ENCODE results near the gene ERCC6L2. TPM values are rescaled to one million over a fixed set of nuclear protein-coding genes. Genes with fewer than 3 reads are reported as not detected.

The ERCC6L2 gene
- total and polyA plus RNA-seq, 9 of the 15 experiments (the other 6 are each of a cell fraction or from before 2014, with no cell fraction given), result 7.8 to 42.8 (median 23.6) TPM

DNA sequence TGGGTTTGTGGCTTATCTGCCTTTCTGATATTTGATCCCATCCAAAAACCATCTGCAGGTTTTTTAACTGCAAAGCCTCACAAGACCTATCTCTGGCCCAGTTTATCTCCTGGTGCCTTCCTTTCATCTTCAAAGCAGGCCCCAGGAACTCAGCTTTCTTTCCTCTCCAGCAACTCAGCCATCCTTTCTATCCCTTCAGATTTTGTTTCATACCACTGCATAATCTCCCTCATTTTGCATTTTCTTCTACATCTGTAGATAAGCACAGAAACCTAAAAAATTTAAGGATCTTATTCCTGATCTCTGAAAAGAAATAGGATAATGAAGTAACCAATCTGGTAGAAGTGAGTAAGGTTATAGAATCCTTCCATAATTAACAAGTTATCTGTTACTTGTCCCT is 19.5 kb upstream of the ERCC6L2 start:
- ATAC-seq, result no peak
- H3K4me1 ChIP-seq (replicated peaks in 1 of 2; ENCODE audit: control insufficient read depth in 2 of 2, insufficient read depth in 2 of 2, low read length in 2 of 2), result peaks cover 0 to 7% of the 10 kb centered on the region in 2 experiments; a peak in 3 of 5 replicates
- no peaks in the 10 kb centered on the region for H3K9me3 ChIP-seq (replicated peaks; ENCODE audit: control insufficient read depth, insufficient read depth, low read depth, low read length)
- H2AFZ ChIP-seq (ENCODE audit: low read depth, low read length), result no peak overlapping the region
- no peak overlapping the region for H3K4me2 ChIP-seq (ENCODE audit: insufficient read depth, low read length)
- ChIA-PET CTCF (ENCODE audit: low intra/inter-chr PET ratio) (no interaction called here), POLR2A (no interaction called here)
- no peaks in the 10 kb centered on the region for H3K27me3 ChIP-seq (ENCODE audit: control insufficient read depth in 2 of 2, insufficient read depth in 2 of 2, low read length in 2 of 2)
- TF ChIP-seq CBX3 (IDR thresholded peaks at IDR 0.05; ENCODE audit: borderline replicate concordance in 1 of 2, low read length in 2 of 2), result no peak
- no peak for TF ChIP-seq RAD51 (IDR thresholded peaks at IDR 0.05; ENCODE audit: borderline replicate concordance, low read depth)
- TF ChIP-seq, protein P1, sequence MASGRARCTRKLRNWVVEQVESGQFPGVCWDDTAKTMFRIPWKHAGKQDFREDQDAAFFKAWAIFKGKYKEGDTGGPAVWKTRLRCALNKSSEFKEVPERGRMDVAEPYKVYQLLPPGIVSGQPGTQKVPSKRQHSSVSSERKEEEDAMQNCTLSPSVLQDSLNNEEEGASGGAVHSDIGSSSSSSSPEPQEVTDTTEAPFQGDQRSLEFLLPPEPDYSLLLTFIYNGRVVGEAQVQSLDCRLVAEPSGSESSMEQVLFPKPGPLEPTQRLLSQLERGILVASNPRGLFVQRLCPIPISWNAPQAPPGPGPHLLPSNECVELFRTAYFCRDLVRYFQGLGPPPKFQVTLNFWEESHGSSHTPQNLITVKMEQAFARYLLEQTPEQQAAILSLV (tag; IDR thresholded peaks at IDR 0.05), result no peak
- no peak for TF ChIP-seq CBFA2T2 (conservative IDR thresholded peaks at IDR 0.05)
- no peak for TF ChIP-seq HIVEP1 (CRISPR knock-in tag; IDR thresholded peaks at IDR 0.05)
- no peak for TF ChIP-seq TCF7L2 (IDR thresholded peaks at IDR 0.05; ENCODE audit: low read depth, low read length)
- TF ChIP-seq, protein P2, sequence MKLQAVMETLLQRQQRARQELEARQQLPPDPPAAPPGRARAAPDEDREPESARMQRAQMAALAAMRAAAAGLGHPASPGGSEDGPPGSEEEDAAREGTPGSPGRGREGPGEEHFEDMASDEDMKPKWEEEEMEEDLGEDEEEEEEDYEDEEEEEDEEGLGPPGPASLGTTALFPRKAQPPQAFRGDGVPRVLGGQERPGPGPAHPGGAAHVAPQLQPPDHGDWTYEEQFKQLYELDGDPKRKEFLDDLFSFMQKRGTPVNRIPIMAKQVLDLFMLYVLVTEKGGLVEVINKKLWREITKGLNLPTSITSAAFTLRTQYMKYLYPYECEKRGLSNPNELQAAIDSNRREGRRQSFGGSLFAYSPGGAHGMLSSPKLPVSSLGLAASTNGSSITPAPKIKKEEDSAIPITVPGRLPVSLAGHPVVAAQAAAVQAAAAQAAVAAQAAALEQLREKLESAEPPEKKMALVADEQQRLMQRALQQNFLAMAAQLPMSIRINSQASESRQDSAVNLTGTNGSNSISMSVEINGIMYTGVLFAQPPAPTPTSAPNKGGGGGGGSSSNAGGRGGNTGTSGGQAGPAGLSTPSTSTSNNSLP (IDR thresholded peaks at IDR 0.05; ENCODE audit: borderline replicate concordance, low read depth, low read length), result no peak
- no peak for TF ChIP-seq ZNF551 (CRISPR knock-in tag; IDR thresholded peaks at IDR 0.05)
- no peak for TF ChIP-seq SRSF1 (IDR thresholded peaks at IDR 0.05; ENCODE audit: low read depth, low read length)
- TF ChIP-seq ZNF212 (CRISPR knock-in tag; IDR thresholded peaks at IDR 0.05), result no peak
- TF ChIP-seq DPF2 (IDR thresholded peaks at IDR 0.05), result no peak
- no peak for TF ChIP-seq ZNF316 (IDR thresholded peaks at IDR 0.05)
- TF ChIP-seq KDM2B (CRISPR knock-in tag; IDR thresholded peaks at IDR 0.05), result no peak
- TF ChIP-seq, protein P3, sequence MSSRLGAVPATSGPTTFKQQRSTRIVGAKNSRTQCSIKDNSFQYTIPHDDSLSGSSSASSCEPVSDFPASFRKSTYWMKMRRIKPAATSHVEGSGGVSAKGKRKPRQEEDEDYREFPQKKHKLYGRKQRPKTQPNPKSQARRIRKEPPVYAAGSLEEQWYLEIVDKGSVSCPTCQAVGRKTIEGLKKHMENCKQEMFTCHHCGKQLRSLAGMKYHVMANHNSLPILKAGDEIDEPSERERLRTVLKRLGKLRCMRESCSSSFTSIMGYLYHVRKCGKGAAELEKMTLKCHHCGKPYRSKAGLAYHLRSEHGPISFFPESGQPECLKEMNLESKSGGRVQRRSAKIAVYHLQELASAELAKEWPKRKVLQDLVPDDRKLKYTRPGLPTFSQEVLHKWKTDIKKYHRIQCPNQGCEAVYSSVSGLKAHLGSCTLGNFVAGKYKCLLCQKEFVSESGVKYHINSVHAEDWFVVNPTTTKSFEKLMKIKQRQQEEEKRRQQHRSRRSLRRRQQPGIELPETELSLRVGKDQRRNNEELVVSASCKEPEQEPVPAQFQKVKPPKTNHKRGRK (tag; IDR thresholded peaks at IDR 0.05), result no peak
- no peak for TF ChIP-seq ZNF232 (CRISPR knock-in tag; IDR thresholded peaks at IDR 0.05)
- TF ChIP-seq ZNF239 (CRISPR knock-in tag; IDR thresholded peaks at IDR 0.05), result no peak
- no peak for DNase-seq (ENCODE audit: extremely low read depth in 1 of 4, low spot score in 3 of 4)
- BruUV-seq (replicated peaks), result no TSS peak
- no peak for FAIRE-seq
- in situ Hi-C loops (cut with MboI) (no loop called here), intact Hi-C loops (cut with micrococcal nuclease) (no loop called here)
- no peak overlapping the region for H3K4me3 ChIP-seq
- H3K9me1 ChIP-seq (ENCODE audit: control insufficient read depth, insufficient read depth, low read length), result no peaks in the 10 kb centered on the region
- no peaks in the 10 kb centered on the region for H4K20me1 ChIP-seq (replicated peaks; ENCODE audit: control insufficient read depth, insufficient read depth, low read length)
- H3K79me2 ChIP-seq (ENCODE audit: control insufficient read depth, insufficient read depth, low read length), result no peaks in the 10 kb centered on the region
- H3K36me3 ChIP-seq (ENCODE audit: control insufficient read depth, insufficient read depth, low read length), result no peaks in the 10 kb centered on the region
- H3K27ac ChIP-seq (ENCODE audit: extremely low read depth, low read depth, low read length), result no peak overlapping the region
- H3K9ac ChIP-seq (ENCODE audit: insufficient read depth in 1 of 2, low read depth in 2 of 2, low read length in 2 of 2), result no peak overlapping the region

All from K562 (cell line).